ENCODE results near the gene MYOZ2. TPM values are rescaled to one million over a fixed set of nuclear protein-coding genes. Genes with fewer than 3 reads are reported as not detected.

The MYOZ2 gene
- total and polyA plus RNA-seq, 3 donors from 2014 or later = 2.8 to 4.3 (median 3.2) TPM

- no peaks in the 10 kb centered on the region for H3K36me3 ChIP-seq (ENCODE audit: low read depth, missing control alignments)
- no peak overlapping the region for H3K27ac ChIP-seq
- H3K4me3 ChIP-seq = no peak overlapping the region
- H3K27me3 ChIP-seq = no peaks in the 10 kb centered on the region
- intact Hi-C loops (cut with DNase I; ENCODE audit: low total_unique reads) = no loop called here
- no peaks in the 10 kb centered on the region for H3K9me3 ChIP-seq
- TF ChIP-seq CTCF (IDR thresholded peaks at IDR 0.05) = no peak
- no peak for TF ChIP-seq POLR2A (IDR thresholded peaks at IDR 0.05)
- 93 to 97% methylated on average over 2 of the region's 2 CpGs for WGBS, 2 donors
- DNase-seq = no peak
- no peaks in the 10 kb centered on the region for H3K4me1 ChIP-seq
These were observed 38.2 kb upstream of the MYOZ2 start for GRCh38 chr4:119097282-119097900.

GRCh38 chr4:119098306-119098705, 37.3 kb upstream of the MYOZ2 start:
- Histone ChIP-seq H3K27me3 (no peaks in the 10 kb centered on the region), H3K9me3 (no peaks in the 10 kb centered on the region), H3K4me3 (no peak overlapping the region), H3K4me1 (no peaks in the 10 kb centered on the region), H3K36me3 (ENCODE audit: low read depth, missing control alignments) (no peaks in the 10 kb centered on the region), H3K27ac (no peak overlapping the region)
- intact Hi-C loops (cut with DNase I; ENCODE audit: low total_unique reads) = no loop called here
- no peak for DNase-seq
- WGBS, 2 donors = 93 to 95% methylated on average over 1 of the region's 1 CpG
- TF ChIP-seq POLR2A (IDR thresholded peaks at IDR 0.05) = no peak
- TF ChIP-seq CTCF (IDR thresholded peaks at IDR 0.05) = no peak

GRCh38 chr4:119099227-119099810, 36.3 kb upstream of the MYOZ2 start:
- Histone ChIP-seq H3K27ac (no peak overlapping the region), H3K27me3 (no peaks in the 10 kb centered on the region), H3K9me3 (no peaks in the 10 kb centered on the region), H3K4me3 (no peak overlapping the region), H3K4me1 (no peaks in the 10 kb centered on the region), H3K36me3 (ENCODE audit: low read depth, missing control alignments) (no peaks in the 10 kb centered on the region)
- no peak for DNase-seq
- intact Hi-C loops (cut with DNase I; ENCODE audit: low total_unique reads) = no loop called here
- 22 to 64% methylated on average over 1 of the region's 1 CpG for WGBS, 2 donors
- no peak for TF ChIP-seq CTCF (IDR thresholded peaks at IDR 0.05)
- no peak for TF ChIP-seq POLR2A (IDR thresholded peaks at IDR 0.05)

- WGBS, 2 donors = 0 to 30% methylated on average over 1 of the region's 1 CpG
- intact Hi-C loops (cut with DNase I; ENCODE audit: low total_unique reads) = no loop called here
- H3K4me1 ChIP-seq = no peaks in the 10 kb centered on the region
- no peak for DNase-seq
- no peaks in the 10 kb centered on the region for H3K27me3 ChIP-seq
- no peak overlapping the region for H3K4me3 ChIP-seq
- no peak overlapping the region for H3K27ac ChIP-seq
- H3K9me3 ChIP-seq = no peaks in the 10 kb centered on the region
- H3K36me3 ChIP-seq (ENCODE audit: low read depth, missing control alignments) = no peaks in the 10 kb centered on the region
- no peak for TF ChIP-seq POLR2A (IDR thresholded peaks at IDR 0.05)
- no peak for TF ChIP-seq CTCF (IDR thresholded peaks at IDR 0.05)
These were observed 35.0 kb upstream of the MYOZ2 start for GRCh38 chr4:119100655-119101054.

GRCh38 chr4:119103263-119103662, 32.4 kb upstream of the MYOZ2 start:
- no peak for DNase-seq
- Histone ChIP-seq H3K27ac (no peak overlapping the region), H3K4me3 (no peak overlapping the region), H3K36me3 (ENCODE audit: low read depth, missing control alignments) (no peaks in the 10 kb centered on the region), H3K4me1 (no peaks in the 10 kb centered on the region), H3K27me3 (no peaks in the 10 kb centered on the region), H3K9me3 (no peaks in the 10 kb centered on the region)
- WGBS, 2 donors = 72 to 80% methylated on average over 2 of the region's 2 CpGs
- TF ChIP-seq POLR2A (IDR thresholded peaks at IDR 0.05) = no peak
- TF ChIP-seq CTCF (IDR thresholded peaks at IDR 0.05) = no peak
- intact Hi-C loops (cut with DNase I; ENCODE audit: low total_unique reads) = no loop called here
